OCI-LY3 (cell line): ENCODE measurements around the gene GPR55.

Experiments
- CTCF ChIP-seq: fragments of 200-600, 300-600 bp; sonication (generic); IDR thresholded peaks from 2 replicates; pipeline ENCODE4 v1.5.1; 2014; ENCODE audit warnings: antibody characterized with exemption, low read length, low read depth
- EZH2phosphoT487 ChIP-seq: fragments of 200-600 bp; shearing (Covaris generic); IDR thresholded peaks from 2 replicates; pipeline ENCODE4 v1.6.1; 2018; ENCODE audit warnings: antibody characterized with exemption, mixed run types, low read depth

DNA sequence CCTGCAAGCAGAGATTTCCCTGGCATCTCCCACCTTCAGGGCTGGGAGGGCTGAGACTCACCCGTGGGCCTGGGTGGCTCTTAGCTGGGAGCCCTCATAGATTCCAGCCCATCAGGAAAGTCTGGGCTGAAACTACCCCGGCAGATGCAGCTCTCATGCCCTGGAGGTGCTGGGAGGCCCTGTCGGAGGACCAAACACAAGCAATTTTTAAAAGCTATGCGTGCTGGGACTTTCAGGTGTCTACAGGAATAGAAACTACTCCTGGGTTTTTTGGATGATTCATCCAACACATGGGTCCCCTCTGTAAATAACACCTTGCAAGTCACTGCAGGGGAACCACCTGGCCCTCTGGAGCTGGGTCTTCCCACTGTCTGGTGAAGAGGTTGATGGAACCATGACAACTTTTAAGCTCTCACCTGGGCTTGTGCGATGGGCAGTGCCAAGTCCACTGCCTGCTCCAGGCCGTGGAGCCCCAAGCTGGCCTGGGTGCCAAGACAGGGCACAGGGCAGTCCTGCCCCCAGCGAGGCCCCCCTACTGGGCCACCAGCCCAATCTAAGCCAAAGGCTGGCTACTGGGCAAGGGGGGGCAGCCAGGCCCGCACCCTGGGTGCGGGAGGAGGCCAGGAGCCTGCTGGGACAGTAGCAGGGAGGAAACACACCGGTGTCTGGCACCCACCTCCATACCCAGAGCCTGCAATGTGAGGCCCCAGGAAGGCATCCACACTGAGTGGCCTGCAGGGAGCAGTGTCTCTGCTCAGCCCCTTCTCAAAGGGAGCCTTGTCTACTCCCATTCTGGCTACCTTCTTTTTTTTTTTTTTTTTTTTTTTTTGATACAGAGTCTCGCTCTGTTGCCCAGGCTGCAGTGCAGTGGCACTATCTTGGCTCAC lies 1.1 kb upstream of the GPR55 start:
- 0 out of 2 replicates have a peak, but pooled peaks have one; percentile 17 for TF ChIP-seq CTCF
- TF ChIP-seq EZH2phosphoT487, result no peak
